Fibroblast of lung (primary cell): ENCODE data around the gene KRT85. TPM values are rescaled to one million over a fixed set of nuclear protein-coding genes. Genes with fewer than 3 reads are reported as not detected.

Experiments used
- DNase-seq, 2 donors: peaks; one replicate each; pipeline versions ENCODE4 v3.0.0 to v3.0.0-alpha.2; 2010; ENCODE audit warnings: low read depth in 2 of 2
- H2AFZ ChIP-seq: 2 replicates; pipeline ENCODE4 v1.5.1; 2012; ENCODE audit warnings: low read length, control low read depth, inconsistent platforms
- H3K27ac ChIP-seq: 2 replicates; pipeline ENCODE4 v1.5.1; 2011; ENCODE audit warnings: low read length, control low read depth; ENCODE audit not compliant: insufficient read depth
- H3K27me3 ChIP-seq: 2 replicates; pipeline ENCODE4 v1.5.1; 2011; ENCODE audit warnings: mild to moderate bottlenecking, low read length; ENCODE audit not compliant: control insufficient read depth, insufficient read depth
- H3K36me3 ChIP-seq: 2 replicates; pipeline ENCODE4 v1.5.1; 2011; ENCODE audit warnings: low read length; ENCODE audit not compliant: control insufficient read depth, insufficient read depth
- H3K4me1 ChIP-seq: 2 replicates; pipeline ENCODE4 v1.5.1; 2011; ENCODE audit warnings: low read length; ENCODE audit not compliant: control insufficient read depth, insufficient read depth; ENCODE audit errors: extremely low read depth
- H3K4me2 ChIP-seq: 2 replicates; pipeline ENCODE4 v1.5.1; 2011; ENCODE audit warnings: low read length, control low read depth; ENCODE audit not compliant: insufficient read depth; ENCODE audit errors: extremely low read depth
- H3K4me3 ChIP-seq, 4 experiments: fragments of 200-600 bp in 1 of 4; sonication (generic) in 1 of 4; replicated peaks in 1 of 4; 2 replicates each; pipeline ENCODE4 v1.5.1; 2011 to 2016; ENCODE audit warnings: low read length in 4 of 4, low read depth in 3 of 4, mild to moderate bottlenecking in 3 of 4, control low read depth in 2 of 4, inconsistent platforms in 1 of 4, mixed read lengths in 1 of 4; ENCODE audit not compliant: insufficient read depth in 1 of 4; ENCODE audit errors: control extremely low read depth in 1 of 4
- H3K79me2 ChIP-seq: 2 replicates; pipeline ENCODE4 v1.5.1; 2012; ENCODE audit warnings: mild to moderate bottlenecking, low read length, inconsistent platforms; ENCODE audit not compliant: control insufficient read depth, insufficient read depth
- H3K9ac ChIP-seq: 2 replicates; pipeline ENCODE4 v1.5.1; 2011; ENCODE audit warnings: mild to moderate bottlenecking, low read length, control low read depth; ENCODE audit not compliant: insufficient read depth
- H3K9me3 ChIP-seq: 2 replicates; pipeline ENCODE4 v1.5.1; 2012; ENCODE audit warnings: low read depth, low read length; ENCODE audit not compliant: control insufficient read depth, insufficient read depth
- H4K20me1 ChIP-seq: 2 replicates; pipeline ENCODE4 v1.5.1; 2011; ENCODE audit warnings: low read length; ENCODE audit not compliant: control insufficient read depth, insufficient read depth; ENCODE audit errors: extremely low read depth
- CTCF ChIP-seq, 2 donors: IDR thresholded peaks in 1 of 2; conservative IDR thresholded peaks in 1 of 2; 1 replicate in 1 of 2; 2 replicates in 1 of 2; pipeline ENCODE4 v1.5.1; 2011 to 2012; ENCODE audit warnings: low read length in 2 of 2, control low read depth in 1 of 2, inconsistent platforms in 1 of 2, low read depth in 1 of 2, mild to moderate bottlenecking in 1 of 2
- EZH2 ChIP-seq: IDR thresholded peaks from 2 replicates; pipeline ENCODE4 v1.5.1; 2012; ENCODE audit warnings: low read length, control low read depth, mild to moderate bottlenecking; ENCODE audit errors: missing control alignments
- polyA plus RNA-seq, 2 donors: library from polyadenylated mRNA; depleted of rRNA in 1 of 2; stranded (reverse) in 1 of 2; unstranded in 1 of 2; fragments of >200 nt; gene quantifications; 2 replicates each; pipeline ENCODE4 v1.2.1, GENCODE V29; 2011 to 2012; ENCODE audit warnings: missing spikeins in 1 of 2
- total RNA-seq: library from RNA; depleted of rRNA; stranded (reverse); fragments of >200 nt; gene quantifications from 2 replicates; pipeline ENCODE4 v1.2.1, GENCODE V29; 2014

Gene KRT85
- total and polyA plus RNA-seq, 2 donors (not counting 1 experiment from before 2014, with no cell fraction given): not detected

DNA sequence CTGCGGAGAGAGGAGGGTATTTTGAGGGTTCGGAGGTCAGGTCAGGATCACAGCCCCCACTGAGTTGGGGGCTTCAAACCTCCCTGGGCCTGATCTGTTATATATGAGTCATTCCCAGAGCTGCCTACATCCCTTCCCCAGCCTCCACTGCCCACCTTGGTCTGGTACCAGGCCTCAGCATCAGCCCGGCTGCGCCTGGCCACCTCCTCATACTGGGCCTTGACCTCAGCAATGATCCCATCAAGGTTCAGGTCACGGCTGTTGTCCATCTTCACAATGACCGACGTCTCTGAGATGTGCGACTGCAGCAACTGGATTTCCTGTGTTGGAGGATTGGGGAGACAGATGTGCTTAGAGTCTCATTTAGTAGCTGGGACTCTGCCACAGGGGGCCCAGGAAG is 13.9 kb upstream of the KRT85 start:
- H3K27me3 ChIP-seq: peaks cover 13% of the 10 kb centered on the region
- no peaks in the 10 kb centered on the region for H3K4me1 ChIP-seq
- TF ChIP-seq EZH2: no peak
- no peak for TF ChIP-seq CTCF (conservative IDR thresholded peaks at IDR 0.05 in 1 of 2, IDR thresholded peaks at IDR 0.05 in 1 of 2; ENCODE audit: low read depth in 1 of 2, low read length in 2 of 2)
- no peaks in the 10 kb centered on the region for H3K79me2 ChIP-seq
- H2AFZ ChIP-seq: no peak overlapping the region
- H3K4me3 ChIP-seq: no peak overlapping the region
- no peaks in the 10 kb centered on the region for H3K9me3 ChIP-seq
- H3K4me2 ChIP-seq: no peak overlapping the region
- no peaks in the 10 kb centered on the region for H3K36me3 ChIP-seq
- no peak for DNase-seq
- no peak overlapping the region for H3K27ac ChIP-seq
- H4K20me1 ChIP-seq: no peaks in the 10 kb centered on the region
- H3K9ac ChIP-seq: no peak overlapping the region

- TF ChIP-seq EZH2 (no peak), CTCF (conservative IDR thresholded peaks at IDR 0.05 in 1 of 2, IDR thresholded peaks at IDR 0.05 in 1 of 2; ENCODE audit: low read depth in 1 of 2, low read length in 2 of 2) (peak; percentile 29 to 48)
- Histone ChIP-seq H3K36me3 (no peaks in the 10 kb centered on the region), H3K4me1 (no peaks in the 10 kb centered on the region), H3K79me2 (no peaks in the 10 kb centered on the region), H3K4me2 (no peak overlapping the region), H3K9ac (no peak overlapping the region), H4K20me1 (no peaks in the 10 kb centered on the region), H3K4me3 (no peak overlapping the region), H3K27me3 (peaks cover 13% of the 10 kb centered on the region), H3K27ac (no peak overlapping the region), H2AFZ (no peak overlapping the region), H3K9me3 (no peaks in the 10 kb centered on the region)
- DNase-seq: peak in 1 of 2 donors; percentile 8
Observed at GRCh38 chr12:52380271-52380694, 13.0 kb upstream of the KRT85 start.

- no peak for TF ChIP-seq EZH2
- no peak overlapping the region for H2AFZ ChIP-seq
- no peak overlapping the region for H3K4me3 ChIP-seq
Observed at GRCh38 chr12:52379536-52379935, 12.3 kb upstream of the KRT85 start.

More at GRCh38 chr12:52379536-52379935, 12.3 kb upstream of the KRT85 start:
- H3K27me3 ChIP-seq: peaks cover 13% of the 10 kb centered on the region
- H3K9ac ChIP-seq: no peak overlapping the region
- no peaks in the 10 kb centered on the region for H3K36me3 ChIP-seq
- H3K4me1 ChIP-seq: no peaks in the 10 kb centered on the region
- no peaks in the 10 kb centered on the region for H4K20me1 ChIP-seq
- no peaks in the 10 kb centered on the region for H3K79me2 ChIP-seq
- no peak overlapping the region for H3K4me2 ChIP-seq
- H3K9me3 ChIP-seq: no peaks in the 10 kb centered on the region
- H3K27ac ChIP-seq: no peak overlapping the region
- DNase-seq: no peak
